CD14-positive monocyte (primary cell): ENCODE data around the gene NBDY. TPM values are rescaled to one million over a fixed set of nuclear protein-coding genes. Genes with fewer than 3 reads are reported as not detected.

Experiments used
- DNase-seq, 3 donors: peaks; one replicate each; pipeline ENCODE4 v3.0.0-alpha.2; 2011 to 2022
- H2AFZ ChIP-seq: 2 replicates; pipeline ENCODE4 v1.6.0; 2012; ENCODE audit warnings: mild to moderate bottlenecking, low read depth, low read length, inconsistent platforms; ENCODE audit not compliant: insufficient read depth, poor library complexity, severe bottlenecking
- H3K27ac ChIP-seq, 2 donors: 1 replicate in 1 of 2; 2 replicates in 1 of 2; pipeline ENCODE4 v1.5.1; 2012 to 2013; ENCODE audit warnings: low read length in 2 of 2, control low read depth in 1 of 2, inconsistent platforms in 1 of 2, low read depth in 1 of 2, mild to moderate bottlenecking in 1 of 2
- H3K27me3 ChIP-seq, 2 donors: one replicate each; pipeline versions ENCODE4 v1.6.0 to v1.6.1; 2011 to 2013; ENCODE audit warnings: low read length in 2 of 2; ENCODE audit not compliant: control insufficient read depth in 2 of 2, insufficient read depth in 2 of 2
- H3K36me3 ChIP-seq, 2 donors: replicated peaks in 1 of 2; 1 replicate in 1 of 2; 2 replicates in 1 of 2; pipeline versions ENCODE4 v1.5.1 to v1.6.1; 2012 to 2013; ENCODE audit warnings: low read length in 2 of 2, control low read depth in 1 of 2, inconsistent platforms in 1 of 2, mild to moderate bottlenecking in 1 of 2; ENCODE audit not compliant: insufficient read depth in 2 of 2, control insufficient read depth in 1 of 2
- H3K4me1 ChIP-seq, 2 donors: 1 replicate in 1 of 2; 2 replicates in 1 of 2; pipeline versions ENCODE4 v1.5.1 to v1.6.1; 2012 to 2013; ENCODE audit warnings: low read length in 2 of 2, control low read depth in 1 of 2, inconsistent platforms in 1 of 2, mild to moderate bottlenecking in 1 of 2, moderate library complexity in 1 of 2; ENCODE audit not compliant: insufficient read depth in 2 of 2, control insufficient read depth in 1 of 2
- H3K4me2 ChIP-seq: replicated peaks from 2 replicates; pipeline ENCODE3; 2012; ENCODE audit warnings: low read length, moderate library complexity, mild to moderate bottlenecking; ENCODE audit not compliant: poor library complexity, severe bottlenecking; ENCODE audit errors: extremely low read depth
- H3K4me3 ChIP-seq, 3 experiments: fragments of 200-600 bp in 1 of 3; sonication (generic) in 1 of 3; replicated peaks in 1 of 3; 1 replicate in 2 of 3; 2 replicates in 1 of 3; pipeline ENCODE4 v1.5.1; 2011 to 2013; ENCODE audit warnings: low read length in 3 of 3, mild to moderate bottlenecking in 3 of 3, control low read depth in 2 of 3, low read depth in 2 of 3, inconsistent platforms in 1 of 3, moderate library complexity in 1 of 3
- H3K79me2 ChIP-seq: 2 replicates; pipeline ENCODE4 v1.6.0; 2012; ENCODE audit warnings: mild to moderate bottlenecking, control low read depth, inconsistent platforms, low read length, moderate library complexity; ENCODE audit not compliant: insufficient read depth
- H3K9ac ChIP-seq: 2 replicates; pipeline ENCODE4 v1.6.0; 2017; ENCODE audit warnings: low read length, mild to moderate bottlenecking; ENCODE audit not compliant: insufficient read depth, poor library complexity, severe bottlenecking
- H3K9me3 ChIP-seq, 2 donors: replicated peaks in 1 of 2; 1 replicate in 1 of 2; 2 replicates in 1 of 2; pipeline versions ENCODE4 v1.5.1 to v1.6.1; 2012 to 2013; ENCODE audit warnings: low read length in 2 of 2, control low read depth in 1 of 2; ENCODE audit not compliant: control insufficient read depth in 1 of 2, insufficient read depth in 1 of 2
- H4K20me1 ChIP-seq: 2 replicates; pipeline ENCODE4 v1.6.0; 2012; ENCODE audit warnings: mild to moderate bottlenecking, low read length, control low read depth, moderate library complexity; ENCODE audit not compliant: insufficient read depth
- H3K27ac Mint-ChIP-seq, 7 donors: one replicate each; pipeline ENCODE4 v1.8.0; 2020; ENCODE audit warnings: mild to moderate bottlenecking in 7 of 7, mixed read lengths in 7 of 7, moderate library complexity in 6 of 7, inconsistent platforms in 2 of 7
- H3K27me3 Mint-ChIP-seq, 3 donors: one replicate each; pipeline ENCODE4 v1.8.0; 2021 to 2022; ENCODE audit warnings: low read depth in 3 of 3, mild to moderate bottlenecking in 3 of 3, mixed read lengths in 3 of 3, moderate library complexity in 3 of 3, inconsistent platforms in 1 of 3
- H3K36me3 Mint-ChIP-seq, 2 donors: one replicate each; pipeline ENCODE4 v1.8.0; 2020; ENCODE audit warnings: mixed read lengths in 2 of 2, inconsistent platforms in 1 of 2, mild to moderate bottlenecking in 1 of 2
- H3K4me1 Mint-ChIP-seq: one replicate; pipeline ENCODE4 v1.8.0; 2020; ENCODE audit warnings: mild to moderate bottlenecking, mixed read lengths
- H3K4me3 Mint-ChIP-seq, 2 donors: one replicate each; pipeline ENCODE4 v1.8.0; 2020; ENCODE audit warnings: mild to moderate bottlenecking in 2 of 2, mixed read lengths in 2 of 2, moderate library complexity in 1 of 2
- H3K9me3 Mint-ChIP-seq, 7 donors: one replicate each; pipeline ENCODE4 v1.8.0; 2020 to 2022; ENCODE audit warnings: mixed read lengths in 7 of 7, mild to moderate bottlenecking in 6 of 7, moderate library complexity in 6 of 7, inconsistent platforms in 2 of 7
- CTCF ChIP-seq: fragments of 200-600 bp; IDR thresholded peaks from one replicate; pipeline ENCODE4 v1.8.0; 2022; ENCODE audit warnings: antibody characterized with exemption, mild to moderate bottlenecking
- WGBS: methylation state at CpG from one replicate; pipeline ENCODE4 v1.1.5; 2013; ENCODE audit warnings: missing lambda C conversion rate; ENCODE audit not compliant: insufficient coverage; 5-methylcytosine and 5-hydroxymethylcytosine counted together
- intact Hi-C, 2 donors: fragments of 100-400 bp; cut with micrococcal nuclease; formaldehyde crosslinking; loops; one replicate each; pipeline versions ENCODE4 v1.15.0 to v1.15.1; 2023
- polyA plus RNA-seq, 3 donors: library from polyadenylated mRNA; depleted of rRNA in 1 of 3; unstranded in 2 of 3; stranded (reverse) in 1 of 3; fragments of 300-500 nt in 2 of 3; fragments of >200 nt in 1 of 3; fragmentation: Illumina TruSeq in 2 of 3; gene quantifications; 1 replicate in 2 of 3; 2 replicates in 1 of 3; pipeline ENCODE4 v1.2.3, GENCODE V29; 2012 to 2021

Gene NBDY
- polyA plus RNA-seq, 3 donors: 14.4 to 24.9 (median 22.1) TPM

DNA sequence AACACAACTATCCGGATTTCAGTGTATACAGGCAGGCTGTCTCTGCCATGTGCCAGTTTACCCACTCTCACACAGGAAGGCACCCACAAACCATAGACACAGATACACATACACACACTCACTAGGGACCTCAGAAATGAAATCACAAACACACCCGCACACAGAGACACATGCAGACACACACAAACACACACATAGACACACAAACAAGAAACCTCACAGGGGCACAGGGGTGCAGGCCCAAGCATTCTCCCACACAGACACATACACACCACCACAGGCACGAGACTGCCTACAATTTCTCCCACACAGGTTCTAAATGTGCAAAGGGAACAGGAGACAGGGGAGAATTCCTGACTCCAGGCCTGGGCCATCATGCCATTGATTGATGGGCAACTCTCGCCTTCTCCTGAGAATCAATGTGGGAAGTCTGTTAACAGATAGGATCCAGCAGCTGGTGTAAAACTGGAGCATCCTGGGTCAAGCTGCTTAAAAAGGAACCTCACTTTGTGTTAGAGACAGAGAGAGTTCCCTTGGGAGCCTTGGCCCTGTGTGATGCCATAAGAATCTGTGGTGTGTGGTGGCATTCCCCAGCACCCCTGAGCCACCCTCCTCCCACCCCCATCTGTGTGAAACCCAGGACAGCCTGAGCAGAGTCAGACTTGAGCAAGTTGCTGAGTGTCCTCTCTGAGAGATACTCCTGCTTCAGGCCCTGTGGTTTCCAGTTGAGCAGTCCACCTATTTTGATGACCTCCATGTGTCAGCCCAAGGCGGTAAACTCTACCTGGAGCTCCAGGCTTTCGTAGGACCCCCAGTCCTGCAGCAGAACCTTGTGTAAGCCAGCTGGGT is 33.9 kb downstream of the NBDY start:
- Mint-ChIP-seq H3K27me3 (peaks cover 0 to 17% (median 1%) of the 10 kb centered on the region in 3 donors), H3K4me3 (peak overlapping the region in 1 of 2 donors; percentile 58), H3K9me3 (peaks cover 0 to 3% (median 0%) of the 10 kb centered on the region in 7 donors), H3K27ac (peak overlapping the region in 6 of 7 donors; percentile 26 to 84 (median 70)), H3K36me3 (peaks cover 0 to 2% of the 10 kb centered on the region in 2 donors), H3K4me1 (peaks cover 39% of the 10 kb centered on the region)
- no peak for TF ChIP-seq CTCF
- peak overlapping the region in 1 of 2 donors; percentile 62 for H3K27ac ChIP-seq
- no peak for DNase-seq
- H3K27me3 ChIP-seq: no peaks in the 10 kb centered on the region
- H3K4me1 ChIP-seq: peaks cover 32 to 52% of the 10 kb centered on the region in 2 donors
- peak overlapping the region in 1 of 3 experiments; percentile 33 for H3K4me3 ChIP-seq
- no peaks in the 10 kb centered on the region for H3K36me3 ChIP-seq
- H3K79me2 ChIP-seq: no peaks in the 10 kb centered on the region
- peak overlapping the region; percentile 80 for H3K4me2 ChIP-seq
- 88% methylated on average over 1 of the region's 6 CpGs for WGBS
- H4K20me1 ChIP-seq: no peaks in the 10 kb centered on the region
- no peaks in the 10 kb centered on the region for H3K9me3 ChIP-seq
- H2AFZ ChIP-seq: no peak overlapping the region
- intact Hi-C loops: no loop called here
- H3K9ac ChIP-seq: no peak overlapping the region

- 90% methylated on average over 3 of the region's 11 CpGs for WGBS
- Histone ChIP-seq H3K27me3 (no peaks in the 10 kb centered on the region), H3K4me1 (peaks cover 32 to 52% of the 10 kb centered on the region in 2 donors), H3K4me2 (peak overlapping the region; percentile 80), H4K20me1 (no peaks in the 10 kb centered on the region), H3K9ac (peak overlapping the region; percentile 54), H3K4me3 (peak overlapping the region in 2 of 3 experiments; percentile 49 to 83), H3K9me3 (no peaks in the 10 kb centered on the region), H3K36me3 (no peaks in the 10 kb centered on the region), H3K27ac (peak overlapping the region in 1 of 2 donors; percentile 79), H2AFZ (peak overlapping the region; percentile 88), H3K79me2 (no peaks in the 10 kb centered on the region)
- peak overlapping the region in 5 of 7 donors; percentile 83 to 95 (median 87) for H3K27ac Mint-ChIP-seq
- no peak for TF ChIP-seq CTCF
- H3K4me3 Mint-ChIP-seq: no peak overlapping the region
- H3K36me3 Mint-ChIP-seq: peaks cover 0 to 2% of the 10 kb centered on the region in 2 donors
- H3K4me1 Mint-ChIP-seq: peaks cover 39% of the 10 kb centered on the region
- intact Hi-C loops: no loop called here
- H3K9me3 Mint-ChIP-seq: peaks cover 0 to 3% (median 0%) of the 10 kb centered on the region in 7 donors
- peaks cover 0 to 14% (median 1%) of the 10 kb centered on the region in 3 donors for H3K27me3 Mint-ChIP-seq
- DNase-seq: peak in 1 of 3 donors; percentile 80
Measured at GRCh38 chrX:56763556-56764152, 34.6 kb downstream of the NBDY start.
